ENCODE measurements around the gene CDC42BPA.

DNA sequence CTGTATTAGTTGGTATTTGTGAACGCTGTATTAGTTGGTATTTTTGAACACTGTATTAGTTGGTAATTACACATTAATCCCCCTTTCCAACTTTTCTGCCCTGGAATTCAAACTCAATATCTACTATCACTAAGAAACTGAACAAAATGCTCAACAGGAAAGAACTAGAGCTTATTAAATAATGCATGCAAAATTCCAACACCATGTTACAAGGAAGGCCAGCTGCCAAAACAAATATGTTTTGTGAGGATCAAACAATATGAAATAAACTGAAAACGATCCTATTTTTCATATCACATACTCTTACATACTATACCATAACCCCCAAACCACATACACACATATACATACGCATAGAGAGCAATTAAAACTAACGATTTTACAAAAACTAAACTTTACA lies 104.9 kb downstream of the CDC42BPA start:
- TF ChIP-seq POLR2A (IDR thresholded peaks at IDR 0.05; ENCODE audit: control extremely low read depth in 1 of 2, low read depth in 2 of 2, low read length in 2 of 2) (no peak), EZH2 (IDR thresholded peaks at IDR 0.05; ENCODE audit: low read depth, low read length, severe bottlenecking) (no peak), CBX8 (IDR thresholded peaks at IDR 0.05; ENCODE audit: borderline replicate concordance, low read depth, low read length) (no peak)

Measured in H1 (cell line).